Neural crest cell (in vitro differentiated cells): Measurements from ENCODE around the gene ZNF333. TPM values are rescaled to one million over a fixed set of nuclear protein-coding genes. Genes with fewer than 3 reads are reported as not detected.

Source experiments
- DNase-seq: peaks from one replicate; pipeline ENCODE4 v3.0.0; 2021; ENCODE audit warnings: low read depth, mixed read lengths, low spot score
- H3K27ac Mint-ChIP-seq: one replicate; pipeline ENCODE4 v1.8.0; 2021; ENCODE audit warnings: mild to moderate bottlenecking, mixed read lengths; ENCODE audit not compliant: unreplicated experiment
- H3K27me3 Mint-ChIP-seq: 2 replicates; pipeline ENCODE4 v1.8.0; 2021; ENCODE audit warnings: low read depth, mild to moderate bottlenecking, mixed read lengths
- H3K36me3 Mint-ChIP-seq: 2 replicates; pipeline ENCODE4 v1.8.0; 2021; ENCODE audit warnings: low read depth, mild to moderate bottlenecking, mixed read lengths
- H3K4me1 Mint-ChIP-seq: 2 replicates; pipeline ENCODE4 v1.8.0; 2021; ENCODE audit warnings: mixed read lengths
- H3K4me3 Mint-ChIP-seq: one replicate; pipeline ENCODE4 v1.8.0; 2021; ENCODE audit warnings: mild to moderate bottlenecking, mixed read lengths
- H3K9me3 Mint-ChIP-seq: 2 replicates; pipeline ENCODE4 v1.8.0; 2021; ENCODE audit warnings: mixed read lengths
- total RNA-seq: library from RNA; stranded (reverse); gene quantifications from 2 replicates; pipeline ENCODE4 v1.2.1, GENCODE V29; 2021
- TF ChIP-seq, protein P1 (sequence below): fragments of 200-600 bp; sonication (generic); conservative IDR thresholded peaks from 2 replicates; pipeline ENCODE4 v1.5.0; 2021; ENCODE audit warnings: antibody characterized with exemption, mild to moderate bottlenecking

ZNF333 gene
- total RNA-seq, 1 donor from 2014 or later, result 27.8 TPM

- TF ChIP-seq, protein P1, sequence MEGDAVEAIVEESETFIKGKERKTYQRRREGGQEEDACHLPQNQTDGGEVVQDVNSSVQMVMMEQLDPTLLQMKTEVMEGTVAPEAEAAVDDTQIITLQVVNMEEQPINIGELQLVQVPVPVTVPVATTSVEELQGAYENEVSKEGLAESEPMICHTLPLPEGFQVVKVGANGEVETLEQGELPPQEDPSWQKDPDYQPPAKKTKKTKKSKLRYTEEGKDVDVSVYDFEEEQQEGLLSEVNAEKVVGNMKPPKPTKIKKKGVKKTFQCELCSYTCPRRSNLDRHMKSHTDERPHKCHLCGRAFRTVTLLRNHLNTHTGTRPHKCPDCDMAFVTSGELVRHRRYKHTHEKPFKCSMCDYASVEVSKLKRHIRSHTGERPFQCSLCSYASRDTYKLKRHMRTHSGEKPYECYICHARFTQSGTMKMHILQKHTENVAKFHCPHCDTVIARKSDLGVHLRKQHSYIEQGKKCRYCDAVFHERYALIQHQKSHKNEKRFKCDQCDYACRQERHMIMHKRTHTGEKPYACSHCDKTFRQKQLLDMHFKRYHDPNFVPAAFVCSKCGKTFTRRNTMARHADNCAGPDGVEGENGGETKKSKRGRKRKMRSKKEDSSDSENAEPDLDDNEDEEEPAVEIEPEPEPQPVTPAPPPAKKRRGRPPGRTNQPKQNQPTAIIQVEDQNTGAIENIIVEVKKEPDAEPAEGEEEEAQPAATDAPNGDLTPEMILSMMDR, result no peak
- Mint-ChIP-seq H3K27ac (no peak overlapping the region), H3K4me3 (no peak overlapping the region), H3K36me3 (no peaks in the 10 kb centered on the region), H3K9me3 (no peaks in the 10 kb centered on the region), H3K4me1 (no peaks in the 10 kb centered on the region), H3K27me3 (peaks cover 70% of the 10 kb centered on the region)
- DNase-seq, result no peak
These were observed 34.1 kb upstream of the ZNF333 start for GRCh38 chr19:14655726-14656125.

DNA sequence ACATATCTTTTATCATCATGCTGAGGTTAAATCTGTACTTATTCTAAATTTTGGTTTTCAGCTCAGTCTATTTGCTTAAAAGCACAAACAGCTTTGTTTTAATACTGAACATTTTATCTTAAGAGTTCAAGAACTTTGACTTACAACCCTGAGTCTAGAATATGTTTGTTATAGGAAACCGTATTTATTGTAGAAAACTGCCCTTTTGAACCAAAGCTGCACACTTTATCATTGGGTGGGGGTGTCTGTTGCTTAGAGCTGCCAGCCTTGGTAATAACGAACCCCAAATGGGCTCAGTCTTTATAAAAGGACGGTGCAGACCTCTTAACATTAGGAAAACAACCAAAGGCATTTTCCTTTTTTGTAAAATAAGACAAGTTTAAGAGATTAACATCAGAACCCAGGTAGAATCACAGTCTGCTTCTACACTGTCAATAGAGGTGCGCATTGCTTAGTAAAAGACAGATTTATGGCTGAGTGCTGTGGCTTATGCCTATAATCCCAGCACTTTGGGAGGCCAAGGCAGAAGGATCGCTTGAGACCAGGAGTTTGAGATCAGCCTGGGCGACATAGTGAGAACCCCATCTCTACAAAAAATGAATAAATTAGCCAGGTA, 29.9 kb upstream of the ZNF333 start:
- DNase-seq, result no peak
- H3K27ac Mint-ChIP-seq, result no peak overlapping the region
- H3K4me1 Mint-ChIP-seq, result no peaks in the 10 kb centered on the region

DNA sequence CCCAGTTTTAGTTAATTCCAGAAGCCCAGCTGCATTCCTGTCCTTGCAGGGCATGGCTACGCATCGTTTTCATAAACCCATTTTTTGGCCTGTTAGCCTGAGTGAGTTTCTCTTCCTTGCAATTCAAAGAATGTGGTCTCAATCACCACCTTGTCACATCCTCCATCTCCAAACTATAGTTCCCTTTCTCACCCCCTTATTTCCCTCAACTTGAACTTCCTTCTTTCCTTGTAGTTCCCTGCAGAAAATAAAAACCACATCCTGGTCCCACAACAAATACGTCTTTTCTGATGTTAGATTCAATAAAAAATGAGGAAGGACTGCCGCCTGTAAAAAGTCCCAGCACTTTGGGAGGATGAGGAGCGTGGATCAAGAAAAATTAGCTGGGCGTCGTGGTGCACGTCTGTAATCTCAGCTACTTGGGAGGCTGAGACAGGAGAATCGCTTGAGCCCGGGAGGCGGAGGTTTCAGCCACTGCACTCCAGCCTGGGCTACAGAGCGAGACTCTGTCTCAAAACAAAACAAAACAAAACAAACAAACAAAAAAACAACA, 28.4 kb upstream of the ZNF333 start:
- Mint-ChIP-seq H3K27ac (no peak overlapping the region), H3K9me3 (no peaks in the 10 kb centered on the region), H3K36me3 (no peaks in the 10 kb centered on the region), H3K4me1 (no peaks in the 10 kb centered on the region), H3K27me3 (peaks cover 46% of the 10 kb centered on the region), H3K4me3 (no peak overlapping the region)
- TF ChIP-seq, protein P1, result no peak
- no peak for DNase-seq

More for the DNA sequence above, 29.9 kb upstream of the ZNF333 start:
- Mint-ChIP-seq H3K36me3 (no peaks in the 10 kb centered on the region), H3K4me3 (no peak overlapping the region), H3K9me3 (no peaks in the 10 kb centered on the region), H3K27me3 (peaks cover 54% of the 10 kb centered on the region)
- TF ChIP-seq, protein P1, result no peak

DNA sequence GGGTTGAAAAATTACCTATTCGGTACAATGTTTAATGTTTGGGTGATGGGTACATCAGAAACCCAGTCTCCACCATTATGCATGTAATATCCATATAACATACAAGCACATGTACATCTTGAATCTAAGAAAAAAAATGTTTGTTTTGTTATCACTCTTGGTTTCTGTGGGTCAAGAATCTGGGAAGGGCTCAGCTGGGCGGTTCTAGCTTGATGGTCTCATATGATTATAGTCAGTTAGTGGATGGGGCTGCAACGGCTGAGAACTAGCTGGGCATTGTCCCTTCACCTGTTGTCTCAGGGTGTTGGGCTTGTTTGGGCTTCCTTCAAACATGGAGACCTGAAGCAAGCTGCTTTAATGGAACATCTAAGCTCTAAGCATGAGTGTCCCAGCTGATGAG, 19.9 kb upstream of the ZNF333 start:
- no peaks in the 10 kb centered on the region for H3K4me1 Mint-ChIP-seq
- H3K9me3 Mint-ChIP-seq, result no peaks in the 10 kb centered on the region
- H3K36me3 Mint-ChIP-seq, result no peaks in the 10 kb centered on the region
- no peak for DNase-seq
- TF ChIP-seq, protein P1, result no peak
- H3K27me3 Mint-ChIP-seq, result peaks cover 79% of the 10 kb centered on the region
- H3K27ac Mint-ChIP-seq, result no peak overlapping the region
- no peak overlapping the region for H3K4me3 Mint-ChIP-seq

DNA sequence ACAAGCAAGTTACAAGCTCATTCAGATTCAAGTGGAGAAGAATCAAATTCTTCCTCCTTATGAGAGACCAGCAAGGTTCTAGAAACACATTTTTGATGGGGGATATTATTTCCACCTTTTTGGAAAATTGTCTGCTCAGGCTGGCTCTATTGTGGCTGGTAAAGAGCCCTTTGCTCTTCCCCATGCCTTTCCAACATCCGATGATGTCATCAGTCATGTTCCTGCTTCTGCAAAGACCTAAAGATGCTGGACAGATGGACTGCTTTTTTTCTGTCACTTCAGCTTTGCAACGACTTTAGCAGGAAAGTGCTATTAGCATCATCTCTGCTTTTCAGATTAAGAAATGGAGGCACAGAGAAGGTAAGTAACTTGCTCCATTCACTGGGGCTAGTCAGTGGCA, 19.4 kb upstream of the ZNF333 start:
- H3K27ac Mint-ChIP-seq, result no peak overlapping the region
- no peaks in the 10 kb centered on the region for H3K4me1 Mint-ChIP-seq
- peaks cover 81% of the 10 kb centered on the region for H3K27me3 Mint-ChIP-seq
- TF ChIP-seq, protein P1, result no peak
- no peak overlapping the region for H3K4me3 Mint-ChIP-seq
- H3K36me3 Mint-ChIP-seq, result no peaks in the 10 kb centered on the region
- DNase-seq, result no peak
- no peaks in the 10 kb centered on the region for H3K9me3 Mint-ChIP-seq
